HG03558 (cell line): ENCODE results near the gene SCYL1.

Source experiments
- ATAC-seq: cut with Tn5 transposase; IDR thresholded peaks from one replicate; pipeline ENCODE4 v1.9.1; 2021; ENCODE audit warnings: moderate number of reproducible peaks; ENCODE audit not compliant: unreplicated experiment; ENCODE audit errors: extremely low read depth

SCYL1 gene

GRCh38 chr11:65532388-65533064 is 7.6 kb downstream of the SCYL1 start:
- no peak for ATAC-seq

DNA sequence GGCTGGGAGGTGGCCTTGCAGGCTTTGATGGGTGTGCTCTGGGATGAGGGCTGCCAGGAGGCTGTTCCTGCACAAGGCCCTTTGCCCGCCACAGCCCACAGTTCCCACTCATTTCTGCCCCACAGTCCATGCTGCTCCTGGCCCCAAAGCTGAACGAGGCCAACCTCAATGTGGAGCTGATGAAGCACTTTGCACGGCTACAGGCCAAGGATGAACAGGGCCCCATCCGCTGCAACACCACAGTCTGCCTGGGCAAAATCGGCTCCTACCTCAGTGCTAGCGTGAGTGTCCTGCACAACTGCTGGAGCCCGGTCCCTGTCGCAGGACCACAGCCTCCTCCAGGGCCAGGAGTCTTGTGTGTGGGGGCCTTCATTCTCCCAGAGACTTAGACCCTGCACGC is 10.2 kb downstream of the SCYL1 start:
- ATAC-seq, result no peak

DNA sequence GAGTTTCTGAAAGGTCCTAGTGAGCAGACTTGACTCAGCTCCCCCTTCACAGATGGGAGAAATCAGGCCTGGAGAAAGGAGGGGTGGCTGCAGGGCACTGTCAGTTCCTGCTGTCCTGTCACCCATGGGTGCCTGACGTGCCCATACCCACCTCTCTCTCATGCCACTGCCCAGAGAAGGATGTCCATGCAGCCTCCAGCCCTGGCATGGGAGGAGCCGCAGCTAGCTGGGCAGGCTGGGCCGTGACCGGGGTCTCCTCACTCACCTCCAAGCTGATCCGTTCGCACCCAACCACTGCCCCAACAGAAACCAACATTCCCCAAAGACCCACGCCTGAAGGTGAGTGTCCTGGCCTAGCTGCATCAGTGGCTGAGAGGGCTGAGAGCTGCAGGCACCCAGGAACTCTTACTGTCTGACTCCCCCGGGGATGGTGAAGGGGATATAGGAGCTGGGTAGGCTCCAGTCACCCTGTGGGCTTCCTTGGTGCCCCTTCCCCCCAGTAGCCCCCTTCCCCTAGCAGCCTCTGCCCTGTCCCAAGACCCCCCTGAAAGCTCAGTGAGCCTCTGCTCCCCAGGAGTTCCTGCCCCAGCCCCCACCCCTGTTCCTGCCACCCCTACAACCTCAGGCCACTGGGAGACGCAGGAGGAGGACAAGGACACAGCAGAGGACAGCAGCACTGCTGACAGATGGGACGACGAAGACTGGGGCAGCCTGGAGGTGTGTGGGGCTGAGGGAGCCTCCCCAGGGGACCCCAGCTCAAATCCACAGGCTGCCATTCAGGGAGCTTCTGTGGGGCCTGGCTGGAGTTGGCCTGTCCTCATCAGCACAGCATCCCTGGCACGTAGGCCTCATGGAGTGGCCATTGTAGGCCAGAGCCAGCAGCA is 11.8 kb downstream of the SCYL1 start:
- ATAC-seq, result no peak

GRCh38 chr11:65537296-65537597 is 12.4 kb downstream of the SCYL1 start:
- ATAC-seq, result no peak

GRCh38 chr11:65537620-65538231 is 12.8 kb downstream of the SCYL1 start:
- ATAC-seq, result no peak

- ATAC-seq, result no peak
These were observed 13.5 kb downstream of the SCYL1 start for GRCh38 chr11:65538232-65538914.

DNA sequence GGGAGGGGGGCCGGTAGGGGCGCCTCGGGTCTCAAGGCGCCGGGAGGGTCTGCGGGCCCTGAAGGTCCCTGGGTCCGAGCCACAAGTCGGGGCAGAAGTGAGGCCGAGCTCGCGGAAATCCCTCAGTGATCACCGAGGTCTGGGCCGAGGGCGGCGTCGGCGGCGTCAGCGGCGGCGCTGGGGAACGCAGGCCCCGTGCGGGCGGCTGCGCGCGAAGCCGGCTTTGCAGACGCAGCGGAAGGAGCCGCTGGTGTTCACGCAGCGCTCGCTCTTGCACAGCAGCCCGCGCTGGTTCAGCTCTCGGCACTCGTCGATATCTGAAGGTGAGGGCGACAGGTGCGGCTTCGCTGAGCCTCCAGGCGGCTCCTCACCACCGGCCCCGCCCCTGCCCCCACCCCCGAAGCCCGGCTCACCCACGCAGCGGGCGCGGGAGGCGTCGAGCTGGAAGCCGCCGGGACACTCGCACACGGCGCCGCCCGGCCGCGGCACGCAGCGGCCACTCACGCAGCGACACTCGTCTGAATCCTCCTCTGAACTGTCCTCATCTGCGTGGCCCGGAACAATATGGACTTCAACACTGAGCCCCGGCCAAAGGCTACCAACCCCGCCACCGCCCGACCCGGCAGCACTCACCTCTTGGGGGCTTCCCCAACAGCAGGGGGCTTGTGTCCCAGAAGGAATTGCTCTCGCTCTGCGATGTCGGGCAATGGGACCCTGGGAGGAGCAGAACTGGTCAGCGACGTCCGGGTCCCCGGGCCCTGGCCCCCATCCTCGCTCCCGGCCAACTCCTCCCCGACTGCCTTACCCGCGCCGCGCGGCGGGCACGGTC is 14.2 kb downstream of the SCYL1 start:
- ATAC-seq, result no peak

DNA sequence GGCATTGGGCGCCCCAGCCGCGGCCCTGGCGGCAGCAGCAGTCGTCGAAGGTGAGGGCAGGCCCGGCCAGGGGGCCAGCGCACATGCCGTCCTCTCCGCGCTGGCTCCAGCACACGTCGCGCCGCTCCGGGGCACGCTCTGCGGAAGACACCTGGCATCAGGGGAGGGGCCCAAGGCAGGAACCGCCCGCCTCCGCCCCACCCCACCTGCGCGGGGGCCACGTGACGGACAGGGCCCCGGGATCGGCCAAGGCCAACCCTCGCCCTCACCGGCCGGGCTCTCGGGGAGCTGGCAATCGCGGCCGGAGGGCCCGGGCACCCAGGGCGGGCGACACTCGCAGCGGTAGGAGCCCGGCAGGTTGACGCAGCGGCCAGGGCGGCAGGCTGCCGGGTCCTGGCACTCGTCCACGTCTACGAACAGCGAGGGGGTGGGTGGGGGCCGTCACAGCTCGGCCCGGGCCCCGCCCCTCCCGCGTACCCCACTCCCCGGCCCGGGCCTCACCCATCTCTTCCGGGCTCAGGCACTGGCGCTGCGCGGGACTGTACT is 14.9 kb downstream of the SCYL1 start:
- ATAC-seq, result no peak

GRCh38 chr11:65540290-65541092 is 15.6 kb downstream of the SCYL1 start:
- no peak for ATAC-seq

GRCh38 chr11:65541093-65541982 is 16.5 kb downstream of the SCYL1 start:
- ATAC-seq, result no peak

DNA sequence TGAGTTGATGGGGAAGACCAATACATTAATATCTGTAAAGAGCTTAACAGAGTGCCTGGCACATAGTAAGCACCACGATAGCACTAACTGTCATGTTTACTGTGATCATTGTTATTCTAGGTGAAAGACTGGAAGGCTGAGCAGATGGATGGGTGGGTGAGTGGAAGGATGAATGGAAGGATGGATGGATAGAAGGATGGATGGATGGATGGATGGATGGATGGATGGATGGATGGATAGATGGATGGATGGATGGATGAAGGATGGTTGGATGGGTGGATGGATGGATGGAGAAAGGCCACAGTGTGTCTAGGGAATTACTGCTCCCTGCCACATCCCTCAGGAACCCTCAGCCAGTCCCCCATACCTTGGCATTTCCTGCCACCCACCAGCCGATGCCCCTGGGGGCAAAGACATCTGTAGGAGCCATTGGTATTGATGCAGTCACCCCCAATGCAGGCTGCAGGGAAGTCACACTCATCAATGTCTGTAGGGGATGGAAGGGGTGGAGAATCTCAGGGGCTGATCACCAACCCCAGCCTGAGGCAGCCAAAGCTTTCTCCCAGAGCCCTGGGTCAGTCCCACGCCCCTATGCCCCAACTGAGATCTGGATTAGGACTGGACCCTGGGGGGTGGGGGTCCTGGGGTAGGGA is 18.0 kb downstream of the SCYL1 start:
- no peak for ATAC-seq

GRCh38 chr11:65545853-65546216 is 21.0 kb downstream of the SCYL1 start:
- no peak for ATAC-seq

DNA sequence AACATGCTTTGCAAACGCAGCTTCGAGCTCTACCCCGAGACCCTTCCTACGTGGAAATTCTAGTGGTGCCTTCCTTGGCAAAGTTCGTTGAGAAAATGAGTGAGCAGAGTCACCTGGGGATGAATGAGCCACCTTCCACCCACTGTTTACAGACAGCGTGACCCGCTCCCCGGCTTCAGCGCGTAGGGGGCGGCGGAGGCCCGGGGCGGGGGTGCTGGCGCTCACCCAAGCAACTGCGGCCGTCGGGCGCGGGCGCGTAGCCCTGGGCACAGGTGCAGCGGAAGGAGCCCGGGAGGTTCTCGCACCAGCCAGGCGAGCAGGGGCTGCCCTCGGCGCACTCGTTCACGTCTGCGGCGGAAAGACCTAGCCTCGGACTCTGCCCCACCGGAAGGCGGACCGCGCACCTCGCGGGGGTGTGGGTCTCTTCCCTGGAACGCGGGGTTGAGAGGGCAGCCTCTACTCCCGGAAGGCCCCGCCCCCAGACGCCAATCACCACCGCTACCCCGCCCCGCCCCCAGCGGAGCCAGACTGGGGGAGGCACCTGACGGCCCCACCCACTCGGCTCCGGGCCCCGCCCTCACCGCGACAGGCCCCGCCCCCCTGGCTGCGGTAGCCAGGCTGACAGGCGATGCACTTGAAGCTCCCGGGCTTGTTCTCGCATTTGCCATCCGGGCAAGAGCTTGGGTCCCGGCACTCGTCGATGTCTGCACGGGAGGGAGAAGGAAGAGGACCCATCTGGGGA is 21.5 kb downstream of the SCYL1 start:
- peak; percentile 37 for ATAC-seq

- ATAC-seq, result no peak
These were observed 22.7 kb downstream of the SCYL1 start for GRCh38 chr11:65547446-65548125.

DNA sequence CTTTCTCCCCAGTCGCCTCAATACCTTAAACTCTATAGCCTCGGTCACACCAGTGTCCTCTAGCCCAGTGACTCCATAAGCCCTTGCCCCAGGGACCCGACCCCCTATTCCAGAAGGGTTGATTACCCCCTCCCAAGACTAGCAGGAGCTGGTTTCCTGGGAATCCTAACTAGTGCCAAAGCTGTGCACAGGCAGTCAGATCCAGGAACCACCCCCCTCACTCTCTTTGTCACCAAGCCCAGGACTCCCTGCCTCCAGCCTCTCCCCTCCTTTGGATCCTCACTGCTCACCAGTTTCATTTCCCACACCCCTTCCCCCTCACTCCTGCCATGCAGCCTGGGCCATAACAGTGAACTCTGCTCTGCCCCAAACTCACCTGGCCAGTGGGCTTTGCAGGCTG is 23.5 kb downstream of the SCYL1 start:
- ATAC-seq, result no peak

GRCh38 chr11:65549096-65549495 is 24.2 kb downstream of the SCYL1 start:
- no peak for ATAC-seq
